A549 (cell line): Measurements from ENCODE around the gene PPP2R5C. TPM values are rescaled to one million over a fixed set of nuclear protein-coding genes. Genes with fewer than 3 reads are reported as not detected.

Experiments used
- ATAC-seq, 2 experiments: fragments of 200-7000 bp in 1 of 2; fragments of >200 bp in 1 of 2; cut with Nextera tagmentation in 1 of 2; cut with Tn5 transposase in 1 of 2; 3 replicates each; pipeline versions ENCODE4 v1.8.0 to v1.9.1; 2018 to 2020; ENCODE audit warnings: mild to moderate bottlenecking in 1 of 2, moderate library complexity in 1 of 2
- CTCF ChIA-PET: fragments of 300-600 bp; sonication (Branson Sonifier 250); formaldehyde crosslinking; extraction: SDS; loops from one replicate; lab custom pipeline; 2021; ENCODE audit warnings: antibody characterized with exemption, inconsistent platforms; lab: Yijun Ruan, JAX
- POLR2A ChIA-PET: fragments of 350-600 bp; formaldehyde crosslinking; extraction: SDS; loops from one replicate; lab custom pipeline; 2021; ENCODE audit warnings: antibody characterized with exemption, inconsistent platforms; lab: Yijun Ruan, JAX
- DNase-seq, 2 experiments: peaks; one replicate each; pipeline versions ENCODE4 v3.0.0 to v3.0.0-alpha.2; 2011 to 2016; ENCODE audit warnings: low read depth in 1 of 2, low spot score in 1 of 2
- FAIRE-seq: peaks from 2 replicates; lab custom pipeline; 2011; peaks lifted over from hg19 to GRCh38; lab: Jason Lieb, UNC
- H3K27ac ChIP-seq, 2 experiments: fragments of >200 bp; sonication (Bioruptor Twin); formaldehyde crosslinking; 3 replicates each; pipeline ENCODE4 v1.5.1; 2016 to 2017
- H3K4me1 ChIP-seq: fragments of >200 bp; sonication (Bioruptor Twin); formaldehyde crosslinking; 3 replicates; pipeline ENCODE4 v1.6.1; 2016
- H3K4me2 ChIP-seq: fragments of >200 bp; sonication (Bioruptor Twin); formaldehyde crosslinking; 3 replicates; pipeline ENCODE4 v1.6.1; 2016
- H3K4me3 ChIP-seq: fragments of >200 bp; sonication (Bioruptor Twin); formaldehyde crosslinking; 3 replicates; pipeline ENCODE4 v1.5.1; 2016
- H3K9me3 ChIP-seq: fragments of >200 bp; sonication (Bioruptor Twin); formaldehyde crosslinking; 3 replicates; pipeline ENCODE4 v1.6.1; 2016
- BHLHE40 ChIP-seq: IDR thresholded peaks from 2 replicates; pipeline ENCODE4 v1.6.1; 2012; ENCODE audit warnings: low read depth, low read length, inconsistent platforms
- CBX8 ChIP-seq: fragments of 200-600 bp; sonication (generic); IDR thresholded peaks from 2 replicates; pipeline ENCODE4 v1.6.1; 2016
- CEBPB ChIP-seq, 2 experiments: fragments of >200 bp in 1 of 2; sonication (Bioruptor Twin) in 1 of 2; formaldehyde crosslinking in 1 of 2; IDR thresholded peaks; 2 replicates each; pipeline ENCODE4 v1.6.1; 2012 to 2016
- CHD4 ChIP-seq: fragments of 200-600 bp; sonication (generic); IDR thresholded peaks from 2 replicates; pipeline ENCODE4 v1.6.1; 2016; ENCODE audit warnings: antibody characterized with exemption, mild to moderate bottlenecking, borderline replicate concordance
- FOSB ChIP-seq: fragments of 250-450 bp; sonication (Bioruptor Pico); IDR thresholded peaks from 2 replicates; pipeline ENCODE4 v1.5.0; 2020; ENCODE audit warnings: mild to moderate bottlenecking, moderate library complexity
- FOXS1 ChIP-seq: fragments of 250-450 bp; sonication (Bioruptor Pico); IDR thresholded peaks from 2 replicates; pipeline ENCODE4 v1.5.0; 2020; ENCODE audit warnings: mild to moderate bottlenecking, moderate library complexity
- HOXA7 ChIP-seq: fragments of 250-450 bp; sonication (Bioruptor Pico); IDR thresholded peaks from 2 replicates; pipeline ENCODE4 v1.5.0; 2020; ENCODE audit warnings: mild to moderate bottlenecking, moderate library complexity
- HOXB13 ChIP-seq: fragments of 250-450 bp; sonication (Bioruptor Pico); IDR thresholded peaks from 2 replicates; pipeline ENCODE4 v1.5.0; 2020; ENCODE audit warnings: low read depth, mild to moderate bottlenecking, moderate library complexity
- HOXB5 ChIP-seq: fragments of 250-450 bp; sonication (Bioruptor Pico); IDR thresholded peaks from 2 replicates; pipeline ENCODE4 v1.5.0; 2020; ENCODE audit warnings: mild to moderate bottlenecking, moderate library complexity
- JUN ChIP-seq, 2 experiments: fragments of >200 bp; sonication (Bioruptor Twin); formaldehyde crosslinking; IDR thresholded peaks; 2 replicates in 1 of 2; 3 replicates in 1 of 2; pipeline ENCODE4 v1.6.1; 2016 to 2017
- JUNB ChIP-seq: fragments of >200 bp; sonication (Bioruptor Twin); formaldehyde crosslinking; IDR thresholded peaks from 2 replicates; pipeline ENCODE4 v1.6.1; 2016
- KDM1A ChIP-seq: fragments of 200-600 bp; sonication (generic); IDR thresholded peaks from 2 replicates; pipeline ENCODE4 v1.6.1; 2016; ENCODE audit warnings: low read depth, mild to moderate bottlenecking
- KDM5A ChIP-seq: fragments of 200-600 bp; sonication (generic); IDR thresholded peaks from 2 replicates; pipeline ENCODE4 v1.6.1; 2016; ENCODE audit warnings: antibody characterized with exemption, mild to moderate bottlenecking
- MAFK ChIP-seq: fragments of 450-650 bp; IDR thresholded peaks from 2 replicates; pipeline ENCODE4 v1.6.1; 2014; ENCODE audit not compliant: partially characterized antibody
- NFE2L2 ChIP-seq: fragments of 150-350 bp; conservative IDR thresholded peaks from 2 replicates; pipeline ENCODE4 v1.6.1; 2014; ENCODE audit warnings: low read length
- NPAS2 ChIP-seq: fragments of 250-450 bp; sonication (Bioruptor Pico); IDR thresholded peaks from 2 replicates; pipeline ENCODE4 v1.8.0; 2022; ENCODE audit warnings: mild to moderate bottlenecking, moderate library complexity, borderline replicate concordance
- NR3C1 ChIP-seq: fragments of >200 bp; sonication (Bioruptor Twin); formaldehyde crosslinking; IDR thresholded peaks from 3 replicates; pipeline ENCODE4 v1.6.1; 2017
- POLR2A ChIP-seq: IDR thresholded peaks from 2 replicates; pipeline ENCODE4 v1.6.1; 2012; ENCODE audit warnings: mild to moderate bottlenecking, low read length
- RAD21 ChIP-seq, 2 experiments: fragments of >200 bp in 1 of 2; sonication (Bioruptor Twin) in 1 of 2; formaldehyde crosslinking in 1 of 2; IDR thresholded peaks in 1 of 2; conservative IDR thresholded peaks in 1 of 2; 2 replicates in 1 of 2; 3 replicates in 1 of 2; pipeline ENCODE4 v1.6.1; 2012 to 2018; ENCODE audit warnings: inconsistent platforms in 1 of 2
- RCOR1 ChIP-seq: fragments of 150-350 bp; IDR thresholded peaks from 2 replicates; pipeline ENCODE4 v1.6.1; 2014; ENCODE audit warnings: antibody characterized with exemption, low read length, low read depth
- SMC3 ChIP-seq: fragments of >200 bp; sonication (Bioruptor Twin); formaldehyde crosslinking; IDR thresholded peaks from 3 replicates; pipeline ENCODE4 v1.6.1; 2018; ENCODE audit warnings: inconsistent platforms
- TFCP2L1 ChIP-seq: fragments of 250-450 bp; sonication (Bioruptor Pico); IDR thresholded peaks from 2 replicates; pipeline ENCODE4 v1.5.0; 2021; ENCODE audit warnings: mild to moderate bottlenecking
- TP53 ChIP-seq: fragments of 250-450 bp; sonication (Bioruptor Pico); IDR thresholded peaks from 2 replicates; pipeline ENCODE4 v1.5.0; 2021; ENCODE audit warnings: mild to moderate bottlenecking, moderate library complexity
- ZNF302 ChIP-seq: fragments of 250-450 bp; sonication (Bioruptor Pico); IDR thresholded peaks from 2 replicates; pipeline ENCODE4 v1.9.0; 2021; ENCODE audit warnings: inconsistent platforms, mild to moderate bottlenecking, moderate library complexity
- ZSCAN20 ChIP-seq: fragments of 250-450 bp; sonication (Bioruptor Pico); IDR thresholded peaks from 2 replicates; pipeline ENCODE4 v1.8.0; 2022; ENCODE audit warnings: mild to moderate bottlenecking, moderate library complexity
- WGBS: methylation state at CpG from one replicate; pipeline ENCODE4 v1.1.6; 2017; ENCODE audit errors: missing lambda C conversion rate; 5-methylcytosine and 5-hydroxymethylcytosine counted together
- polyA plus RNA-seq, 4 experiments: library from polyadenylated mRNA; depleted of rRNA in 3 of 4; stranded (reverse); fragments of >200 nt; fragmentation: RNase III in 1 of 4; extraction: RNeasy Plus Mini Kit Qiagen cat#74134 plus additional on column Dnase treatment in 1 of 4; gene quantifications; 2 replicates in 3 of 4; 3 replicates in 1 of 4; pipeline ENCODE4 v1.2.3, GENCODE V29; 2011 to 2017
- TF ChIP-seq, protein P1 (sequence below): fragments of >200 bp; sonication (Bioruptor Twin); formaldehyde crosslinking; IDR thresholded peaks from 2 replicates; pipeline ENCODE4 v1.6.1; 2016
- TF ChIP-seq, protein P2 (sequence below): IDR thresholded peaks from 2 replicates; pipeline ENCODE4 v1.6.1; 2012
- TF ChIP-seq, protein P3 (sequence below): IDR thresholded peaks from 2 replicates; pipeline ENCODE4 v1.6.1; 2012
- TF ChIP-seq, protein P4 (sequence below): fragments of >200 bp; sonication (Bioruptor Twin); formaldehyde crosslinking; IDR thresholded peaks from 3 replicates; pipeline ENCODE4 v1.5.1; 2016
- TF ChIP-seq, protein P5 (sequence below): fragments of 150-350 bp; IDR thresholded peaks from 2 replicates; pipeline ENCODE4 v1.6.1; 2014; ENCODE audit warnings: low read depth, mild to moderate bottlenecking, low read length

PPP2R5C gene
- polyA plus RNA-seq, 2 of the 4 experiments (the other 2 are of a cell fraction), result 74.8 to 150 TPM

GRCh38 chr14:101927859-101928258, 166.3 kb downstream of the PPP2R5C start (continued):
- TF ChIP-seq, protein P1, sequence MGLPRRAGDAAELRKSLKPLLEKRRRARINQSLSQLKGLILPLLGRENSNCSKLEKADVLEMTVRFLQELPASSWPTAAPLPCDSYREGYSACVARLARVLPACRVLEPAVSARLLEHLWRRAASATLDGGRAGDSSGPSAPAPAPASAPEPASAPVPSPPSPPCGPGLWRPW, result no peak
- TF ChIP-seq TFCP2L1 (CRISPR knock-in tag) (no peak), HOXB13 (no peak), KDM1A (no peak), RAD21 (conservative IDR thresholded peaks at IDR 0.05 in 1 of 2, IDR thresholded peaks at IDR 0.05 in 1 of 2) (no peak), POLR2A (no peak), NR3C1 (no peak), JUN (IDR thresholded peaks at IDR 0.05) (no peak), CBX8 (no peak), TP53 (CRISPR knock-in tag) (no peak)
- TF ChIP-seq, protein P2, sequence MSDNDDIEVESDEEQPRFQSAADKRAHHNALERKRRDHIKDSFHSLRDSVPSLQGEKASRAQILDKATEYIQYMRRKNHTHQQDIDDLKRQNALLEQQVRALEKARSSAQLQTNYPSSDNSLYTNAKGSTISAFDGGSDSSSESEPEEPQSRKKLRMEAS, result no peak
- TF ChIP-seq, protein P3, sequence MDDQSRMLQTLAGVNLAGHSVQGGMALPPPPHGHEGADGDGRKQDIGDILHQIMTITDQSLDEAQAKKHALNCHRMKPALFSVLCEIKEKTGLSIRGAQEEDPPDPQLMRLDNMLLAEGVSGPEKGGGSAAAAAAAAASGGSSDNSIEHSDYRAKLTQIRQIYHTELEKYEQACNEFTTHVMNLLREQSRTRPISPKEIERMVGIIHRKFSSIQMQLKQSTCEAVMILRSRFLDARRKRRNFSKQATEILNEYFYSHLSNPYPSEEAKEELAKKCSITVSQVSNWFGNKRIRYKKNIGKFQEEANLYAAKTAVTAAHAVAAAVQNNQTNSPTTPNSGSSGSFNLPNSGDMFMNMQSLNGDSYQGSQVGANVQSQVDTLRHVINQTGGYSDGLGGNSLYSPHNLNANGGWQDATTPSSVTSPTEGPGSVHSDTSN, result no peak

DNA sequence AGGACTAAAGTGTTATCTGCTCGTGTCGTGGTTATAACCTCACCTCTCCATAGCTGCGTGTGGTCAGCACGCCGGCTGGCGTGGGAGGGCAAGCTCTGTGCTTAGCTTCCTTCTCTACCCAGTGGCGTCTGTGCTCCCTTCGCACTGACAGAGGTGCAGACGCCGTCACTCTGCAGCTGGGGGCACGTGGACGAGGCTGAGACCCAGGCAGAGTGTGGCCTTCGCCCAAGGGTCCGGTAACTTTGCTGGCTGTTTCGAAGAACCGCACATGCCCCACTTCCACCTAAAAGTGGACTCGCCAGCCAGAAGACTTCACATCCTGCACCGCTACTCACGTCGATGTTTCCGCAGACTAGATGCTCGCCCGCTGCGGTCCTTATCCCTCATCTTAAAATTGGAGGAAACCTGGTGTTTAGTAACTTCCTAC, 166.9 kb downstream of the PPP2R5C start:
- no peak for DNase-seq
- Histone ChIP-seq H3K4me2 (no peak overlapping the region), H3K27ac (no peak overlapping the region)
- ATAC-seq, result no peak
- TF ChIP-seq NPAS2 (CRISPR knock-in tag) (no peak), FOSB (CRISPR knock-in tag) (no peak), NFE2L2 (no peak), MAFK (no peak), JUNB (no peak), SMC3 (no peak), ZNF302 (CRISPR knock-in tag) (no peak), CHD4 (no peak), BHLHE40 (no peak)
- TF ChIP-seq, protein P2, result no peak
- TF ChIP-seq, all 56 proteins: peak for 0
- WGBS, result 95% methylated on average over 24 of the region's 24 CpGs
- no peaks in the 10 kb centered on the region for H3K4me1 ChIP-seq
- no peaks in the 10 kb centered on the region for H3K9me3 ChIP-seq
- no peak overlapping the region for H3K4me3 ChIP-seq
- CTCF ChIA-PET, result interaction anchor here (1.4 kb wide), 1 partner anchor 157 kb away, joined by 5 read pairs; no protein-coding TSS in a partner anchor
- POLR2A ChIA-PET, result no interaction called here
- no peak for FAIRE-seq

DNA sequence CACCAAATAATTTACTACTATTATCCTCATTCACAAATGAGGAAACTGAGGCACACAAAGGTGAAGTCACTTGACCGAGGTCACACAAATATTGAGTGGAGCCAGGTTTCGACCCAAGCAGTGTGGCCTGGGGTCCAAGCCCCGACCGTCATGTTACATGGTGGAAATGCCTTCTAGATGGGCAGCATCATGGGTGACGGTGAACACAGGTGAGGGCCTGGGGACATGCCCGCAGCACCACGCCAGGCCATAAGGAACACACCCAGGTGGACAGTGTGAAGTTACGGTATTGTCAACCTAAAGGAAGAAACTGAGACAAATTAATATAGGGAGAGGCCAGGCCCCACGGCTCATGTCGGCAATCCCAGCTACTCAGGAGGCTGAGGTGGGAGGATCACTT, 167.6 kb downstream of the PPP2R5C start:
- POLR2A ChIA-PET, result no interaction called here
- CTCF ChIA-PET, result no interaction called here
- no peaks in the 10 kb centered on the region for H3K4me1 ChIP-seq
- no peak overlapping the region for H3K4me3 ChIP-seq
- no peak overlapping the region for H3K4me2 ChIP-seq
- no peak overlapping the region for H3K27ac ChIP-seq
- no peak for TF ChIP-seq HOXB5 (CRISPR knock-in tag)
- no peak for TF ChIP-seq KDM1A
- TF ChIP-seq, all 56 proteins: peak for 0
- H3K9me3 ChIP-seq, result no peaks in the 10 kb centered on the region
- DNase-seq (no peak), ATAC-seq (no peak), FAIRE-seq (no peak)
- WGBS, result 96% methylated on average over 10 of the region's 10 CpGs

- DNase-seq (no peak), FAIRE-seq (no peak), ATAC-seq (no peak; a peak in 1 of 6 replicates)
- CTCF ChIA-PET, result no interaction called here
- POLR2A ChIA-PET, result no interaction called here
- no peak overlapping the region for H3K27ac ChIP-seq
- H3K4me2 ChIP-seq, result no peak overlapping the region
- 91% methylated on average over 9 of the region's 9 CpGs for WGBS
- H3K4me3 ChIP-seq, result no peak overlapping the region
- no peaks in the 10 kb centered on the region for H3K9me3 ChIP-seq
- no peaks in the 10 kb centered on the region for H3K4me1 ChIP-seq
- TF ChIP-seq ZSCAN20 (CRISPR knock-in tag) (no peak), KDM5A (no peak), CEBPB (IDR thresholded peaks at IDR 0.05) (no peak), BHLHE40 (no peak), TP53 (CRISPR knock-in tag) (no peak), HOXA7 (CRISPR knock-in tag) (no peak), NPAS2 (CRISPR knock-in tag) (no peak), RAD21 (conservative IDR thresholded peaks at IDR 0.05 in 1 of 2, IDR thresholded peaks at IDR 0.05 in 1 of 2) (no peak), KDM1A (no peak), FOXS1 (CRISPR knock-in tag) (no peak), JUN (IDR thresholded peaks at IDR 0.05) (no peak), RCOR1 (no peak)
- TF ChIP-seq, protein P1, result no peak
- TF ChIP-seq, protein P4, sequence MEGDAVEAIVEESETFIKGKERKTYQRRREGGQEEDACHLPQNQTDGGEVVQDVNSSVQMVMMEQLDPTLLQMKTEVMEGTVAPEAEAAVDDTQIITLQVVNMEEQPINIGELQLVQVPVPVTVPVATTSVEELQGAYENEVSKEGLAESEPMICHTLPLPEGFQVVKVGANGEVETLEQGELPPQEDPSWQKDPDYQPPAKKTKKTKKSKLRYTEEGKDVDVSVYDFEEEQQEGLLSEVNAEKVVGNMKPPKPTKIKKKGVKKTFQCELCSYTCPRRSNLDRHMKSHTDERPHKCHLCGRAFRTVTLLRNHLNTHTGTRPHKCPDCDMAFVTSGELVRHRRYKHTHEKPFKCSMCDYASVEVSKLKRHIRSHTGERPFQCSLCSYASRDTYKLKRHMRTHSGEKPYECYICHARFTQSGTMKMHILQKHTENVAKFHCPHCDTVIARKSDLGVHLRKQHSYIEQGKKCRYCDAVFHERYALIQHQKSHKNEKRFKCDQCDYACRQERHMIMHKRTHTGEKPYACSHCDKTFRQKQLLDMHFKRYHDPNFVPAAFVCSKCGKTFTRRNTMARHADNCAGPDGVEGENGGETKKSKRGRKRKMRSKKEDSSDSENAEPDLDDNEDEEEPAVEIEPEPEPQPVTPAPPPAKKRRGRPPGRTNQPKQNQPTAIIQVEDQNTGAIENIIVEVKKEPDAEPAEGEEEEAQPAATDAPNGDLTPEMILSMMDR, result no peak
- TF ChIP-seq, protein P5, sequence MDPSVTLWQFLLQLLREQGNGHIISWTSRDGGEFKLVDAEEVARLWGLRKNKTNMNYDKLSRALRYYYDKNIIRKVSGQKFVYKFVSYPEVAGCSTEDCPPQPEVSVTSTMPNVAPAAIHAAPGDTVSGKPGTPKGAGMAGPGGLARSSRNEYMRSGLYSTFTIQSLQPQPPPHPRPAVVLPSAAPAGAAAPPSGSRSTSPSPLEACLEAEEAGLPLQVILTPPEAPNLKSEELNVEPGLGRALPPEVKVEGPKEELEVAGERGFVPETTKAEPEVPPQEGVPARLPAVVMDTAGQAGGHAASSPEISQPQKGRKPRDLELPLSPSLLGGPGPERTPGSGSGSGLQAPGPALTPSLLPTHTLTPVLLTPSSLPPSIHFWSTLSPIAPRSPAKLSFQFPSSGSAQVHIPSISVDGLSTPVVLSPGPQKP, result no peak
Observed at GRCh38 chr14:101929946-101930345, 168.4 kb downstream of the PPP2R5C start.
